GM12878 (cell line): ENCODE measurements around the gene RAB11A. TPM values are rescaled to one million over a fixed set of nuclear protein-coding genes. Genes with fewer than 3 reads are reported as not detected.

Experiments used
- ETV6 ChIP-seq, 2 experiments: fragments of 450-650 bp in 1 of 2; IDR thresholded peaks in 1 of 2; conservative IDR thresholded peaks in 1 of 2; 2 replicates each; pipeline ENCODE4 v1.6.1; 2014; ENCODE audit warnings: antibody characterized with exemption in 1 of 2, borderline replicate concordance in 1 of 2, low read depth in 1 of 2, mild to moderate bottlenecking in 1 of 2, moderate library complexity in 1 of 2
- IKZF1 ChIP-seq: fragments of 450-650 bp; conservative IDR thresholded peaks from 2 replicates; pipeline ENCODE4 v1.6.1; 2017; ENCODE audit warnings: antibody characterized with exemption, mild to moderate bottlenecking
- NBN ChIP-seq: fragments of 450-650 bp; IDR thresholded peaks from 2 replicates; pipeline ENCODE4 v1.6.1; 2016
- NFYB ChIP-seq: IDR thresholded peaks from 2 replicates; pipeline ENCODE4 v1.6.1; 2011; ENCODE audit warnings: low read depth, mild to moderate bottlenecking, low read length, improper control_type of control experiment, moderate library complexity; ENCODE audit not compliant: insufficient read depth
- REST ChIP-seq: IDR thresholded peaks from 2 replicates; pipeline ENCODE4 v1.6.1; 2012; ENCODE audit warnings: mild to moderate bottlenecking, low read depth, low read length
- SMAD1 ChIP-seq: fragments of 450-650 bp; IDR thresholded peaks from 2 replicates; pipeline ENCODE4 v1.6.1; 2018; ENCODE audit warnings: mild to moderate bottlenecking, low read depth; ENCODE audit not compliant: partially characterized antibody
- SP1 ChIP-seq: IDR thresholded peaks from one replicate; pipeline ENCODE4 v1.6.1; 2011; ENCODE audit warnings: low read depth, low read length
- SUZ12 ChIP-seq: fragments of 200-600 bp; sonication (generic); IDR thresholded peaks from one replicate; pipeline ENCODE4 v1.6.1; 2018; ENCODE audit warnings: antibody characterized with exemption, mild to moderate bottlenecking; ENCODE audit not compliant: unreplicated experiment
- USF1 ChIP-seq: IDR thresholded peaks from 2 replicates; pipeline ENCODE4 v1.6.1; 2011; ENCODE audit warnings: borderline replicate concordance, low read depth, mild to moderate bottlenecking, moderate library complexity, mixed read lengths, low read length; ENCODE audit not compliant: insufficient read depth; ENCODE audit errors: extremely low read length
- YBX1 ChIP-seq: fragments of 450-650 bp; IDR thresholded peaks from 2 replicates; pipeline ENCODE4 v1.6.1; 2016; ENCODE audit warnings: antibody characterized with exemption
- ZBED1 ChIP-seq: IDR thresholded peaks from 2 replicates; pipeline ENCODE4 v1.6.1; 2016; ENCODE audit warnings: borderline replicate concordance
- ZNF24 ChIP-seq: fragments of 450-650 bp; IDR thresholded peaks from 2 replicates; pipeline ENCODE4 v1.6.1; 2017; ENCODE audit warnings: antibody characterized with exemption, mild to moderate bottlenecking
- polyA plus RNA-seq, 11 experiments: library from polyadenylated mRNA; depleted of rRNA in 4 of 11; unstranded in 6 of 11; stranded (reverse) in 5 of 11; fragments of >200 nt; fragmentation: Nextera tagmentation in 4 of 11; fragmentation: Illumina TruSeq in 1 of 11; extraction: Ambion mirVana in 4 of 11; extraction: Trizol in 1 of 11; gene quantifications; 1 replicate in 1 of 11; 2 replicates in 10 of 11; pipeline versions ENCODE4 v1.2.1 to v1.2.3, GENCODE V29; 2011 to 2016; ENCODE audit warnings: inconsistent platforms in 2 of 11, missing spikeins in 2 of 11, low read depth in 1 of 11
- total RNA-seq, 4 experiments: library from RNA; depleted of rRNA in 3 of 4; stranded (reverse); fragments of >200 nt in 3 of 4; fragmentation: Illumina TruSeq in 1 of 4; extraction: Trizol in 1 of 4; gene quantifications; 2 replicates each; pipeline versions ENCODE4 v1.2.1 to v1.2.3, GENCODE V29; 2013 to 2021
- TF ChIP-seq, protein P1 (sequence below): fragments of 450-650 bp; IDR thresholded peaks from 2 replicates; pipeline ENCODE4 v1.6.1; 2017; ENCODE audit warnings: borderline replicate concordance

The RAB11A gene
- total and polyA plus RNA-seq, 10 of the 15 experiments (the other 5 are each of a cell fraction or from before 2014, with no cell fraction given) = 128 to 387 (median 224) TPM

DNA sequence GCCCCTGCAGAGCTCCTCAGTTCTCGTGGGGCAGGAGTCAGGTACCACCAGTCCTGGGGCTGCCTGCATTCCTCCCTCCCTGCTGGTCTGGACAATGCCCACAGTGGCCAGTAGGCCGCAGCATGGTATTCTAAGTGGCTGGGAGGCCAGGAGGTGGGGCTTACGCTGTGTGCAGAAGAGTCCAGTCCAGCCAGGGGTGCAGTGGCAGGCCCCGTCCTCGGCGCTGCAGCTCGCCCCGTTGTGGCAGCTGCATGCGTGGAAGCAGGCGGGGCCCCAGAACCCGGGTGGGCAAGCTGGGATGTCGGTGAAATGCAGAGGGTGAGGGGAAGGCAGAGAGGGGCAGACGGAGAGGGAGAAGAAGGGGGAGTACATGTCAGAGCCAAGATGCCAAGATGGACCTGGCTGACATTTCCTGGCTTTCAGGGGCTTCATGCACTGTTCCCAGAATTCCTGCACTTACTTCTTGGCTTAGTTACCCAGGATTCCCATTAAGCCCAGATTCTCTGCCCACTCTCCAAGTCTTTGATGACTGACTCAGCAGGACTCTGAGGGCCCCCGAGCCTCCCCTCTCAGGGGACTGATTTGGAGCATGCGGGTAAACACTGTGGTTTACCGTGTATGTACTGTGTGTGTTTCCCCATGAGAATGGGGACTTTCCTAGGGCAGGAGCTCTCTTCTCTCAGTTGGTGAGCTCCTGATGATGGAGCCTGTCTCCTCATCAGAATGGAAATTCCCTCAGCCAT lies 47.5 kb downstream of the RAB11A start (continued):
- TF ChIP-seq, protein P1, sequence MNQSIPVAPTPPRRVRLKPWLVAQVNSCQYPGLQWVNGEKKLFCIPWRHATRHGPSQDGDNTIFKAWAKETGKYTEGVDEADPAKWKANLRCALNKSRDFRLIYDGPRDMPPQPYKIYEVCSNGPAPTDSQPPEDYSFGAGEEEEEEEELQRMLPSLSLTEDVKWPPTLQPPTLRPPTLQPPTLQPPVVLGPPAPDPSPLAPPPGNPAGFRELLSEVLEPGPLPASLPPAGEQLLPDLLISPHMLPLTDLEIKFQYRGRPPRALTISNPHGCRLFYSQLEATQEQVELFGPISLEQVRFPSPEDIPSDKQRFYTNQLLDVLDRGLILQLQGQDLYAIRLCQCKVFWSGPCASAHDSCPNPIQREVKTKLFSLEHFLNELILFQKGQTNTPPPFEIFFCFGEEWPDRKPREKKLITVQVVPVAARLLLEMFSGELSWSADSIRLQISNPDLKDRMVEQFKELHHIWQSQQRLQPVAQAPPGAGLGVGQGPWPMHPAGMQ = peak; percentile 51; the same call in 1 of the 2 replicates
- 0 out of 2 replicates have a peak, but pooled peaks have one; percentile 23 for TF ChIP-seq ZNF24
- peak; percentile 73; the same call in 1 of the 2 replicates for TF ChIP-seq YBX1
- peak; percentile 97 for TF ChIP-seq IKZF1
- TF ChIP-seq USF1 = no peak
- TF ChIP-seq ZBED1 = peak; percentile 68; the same call in 1 of the 2 replicates
- TF ChIP-seq NBN = peak; percentile 87; the same call in 1 of the 2 replicates
- 0 out of 4 replicates have a peak, but pooled peaks of 1 of the 2 experiments have one; percentile 35 for TF ChIP-seq ETV6 (conservative IDR thresholded peaks at IDR 0.05 in 1 of 2, IDR thresholded peaks at IDR 0.05 in 1 of 2; ENCODE audit: borderline replicate concordance in 1 of 2, low read depth in 1 of 2)
- TF ChIP-seq NFYB = no peak
- peak; percentile 73 for TF ChIP-seq SP1
- TF ChIP-seq REST = 0 out of 2 replicates have a peak, but pooled peaks have one; percentile 6
- TF ChIP-seq SMAD1 = peak; percentile 41
- TF ChIP-seq SUZ12 = no peak
